ENCODE data around the gene TEX30.

Gene TEX30

GRCh38 chr13:102718746-102719145, 54.8 kb downstream of the TEX30 start:
- no peak for TF ChIP-seq GATA1 (IDR thresholded peaks at IDR 0.05; ENCODE audit: low read depth, low read length)
- TF ChIP-seq POLR2A (IDR thresholded peaks at IDR 0.05; ENCODE audit: low read length): no peak
- DNase-seq: no peak
